ENCODE results near the gene CIB4.

GRCh38 chr2:26636935-26637334 is 4.2 kb downstream of the CIB4 start:
- TF ChIP-seq EZH2 (IDR thresholded peaks at IDR 0.05; ENCODE audit: borderline replicate concordance, low read depth, low read length, severe bottlenecking) (no peak), CTCF (IDR thresholded peaks at IDR 0.05; ENCODE audit: borderline replicate concordance, extremely low read depth, low read length, poor library complexity, severe bottlenecking) (no peak)

All from DND-41 (cell line).